H1 (cell line): ENCODE data around the gene BAZ2B. TPM values are rescaled to one million over a fixed set of nuclear protein-coding genes. Genes with fewer than 3 reads are reported as not detected.
A peak's percentile ranks its signal among the peaks of the same experiment; 100 is the strongest.

Source experiments
- CTCF ChIA-PET: fragments of 300-600 bp; sonication (Branson Sonifier 250); formaldehyde crosslinking; loops from one replicate; lab custom pipeline; 2021; ENCODE audit not compliant: partially characterized antibody; lab: Charles Lee
- POLR2A ChIA-PET: fragments of 300-600 bp; sonication (Branson Sonifier 250); formaldehyde crosslinking; loops from one replicate; lab custom pipeline; 2021; ENCODE audit warnings: inconsistent platforms; ENCODE audit not compliant: partially characterized antibody; lab: Charles Lee
- DNase-seq, 2 experiments: peaks; one replicate each; pipeline versions ENCODE4 v3.0.0 to v3.0.0-alpha.2; 2010 to 2022; ENCODE audit warnings: low spot score in 2 of 2, low read depth in 1 of 2, mixed read lengths in 1 of 2
- FAIRE-seq: peaks from 2 replicates; lab custom pipeline; 2011; peaks lifted over from hg19 to GRCh38; lab: Jason Lieb, UNC
- H2AFZ ChIP-seq: 2 replicates; pipeline ENCODE4 v1.8.1; 2012; ENCODE audit warnings: low read length, inconsistent platforms
- H2AK5ac ChIP-seq: 2 replicates; pipeline ENCODE4 v1.6.1; 2013; ENCODE audit warnings: low read depth, low read length
- H2BK120ac ChIP-seq: replicated peaks from 2 replicates; pipeline ENCODE3; 2013; ENCODE audit warnings: low read depth, low read length, inconsistent platforms
- H2BK12ac ChIP-seq: 2 replicates; pipeline ENCODE4 v1.6.1; 2013; ENCODE audit warnings: low read depth, low read length
- H2BK15ac ChIP-seq: 2 replicates; pipeline ENCODE4 v1.6.1; 2013; ENCODE audit warnings: low read length
- H2BK20ac ChIP-seq: 2 replicates; pipeline ENCODE4 v1.6.1; 2013; ENCODE audit warnings: low read length
- H2BK5ac ChIP-seq: 2 replicates; pipeline ENCODE4 v1.6.1; 2013; ENCODE audit warnings: low read depth, low read length
- H3K14ac ChIP-seq: 2 replicates; pipeline ENCODE4 v1.6.1; 2013; ENCODE audit warnings: inconsistent platforms; ENCODE audit not compliant: insufficient read length
- H3K18ac ChIP-seq: 2 replicates; pipeline ENCODE4 v1.6.1; 2013; ENCODE audit warnings: low read length; ENCODE audit errors: extremely low read depth
- H3K23ac ChIP-seq: 2 replicates; pipeline ENCODE4 v1.6.1; 2013; ENCODE audit warnings: inconsistent platforms; ENCODE audit not compliant: insufficient read length
- H3K23me2 ChIP-seq: 2 replicates; pipeline ENCODE4 v1.6.1; 2013; ENCODE audit warnings: low read depth, low read length
- H3K27ac ChIP-seq: 2 replicates; pipeline ENCODE4 v1.6.1; 2011; ENCODE audit warnings: low read depth, low read length, inconsistent platforms
- H3K27me3 ChIP-seq, 4 experiments: replicated peaks in 1 of 4; 1 replicate in 1 of 4; 2 replicates in 3 of 4; pipeline versions ENCODE4 v1.6.1 to v1.8.1; 2011 to 2013; ENCODE audit warnings: low read length in 3 of 4, mild to moderate bottlenecking in 3 of 4, inconsistent platforms in 2 of 4, mixed read lengths in 2 of 4, moderate library complexity in 1 of 4; ENCODE audit not compliant: control insufficient read depth in 3 of 4, insufficient read depth in 3 of 4; ENCODE audit errors: extremely low read depth in 1 of 4
- H3K36me3 ChIP-seq, 4 experiments: 2 replicates each; pipeline versions ENCODE4 v1.6.1 to v1.8.1; 2011 to 2013; ENCODE audit warnings: mild to moderate bottlenecking in 4 of 4, low read length in 3 of 4, moderate library complexity in 2 of 4, control low read depth in 1 of 4, inconsistent platforms in 1 of 4; ENCODE audit not compliant: insufficient read depth in 4 of 4, control insufficient read depth in 2 of 4
- H3K4ac ChIP-seq: replicated peaks from 2 replicates; pipeline ENCODE3; 2013; ENCODE audit warnings: low read length, low read depth, mixed read lengths, inconsistent platforms; ENCODE audit not compliant: insufficient read length
- H3K4me1 ChIP-seq, 4 experiments: replicated peaks in 1 of 4; 1 replicate in 1 of 4; 2 replicates in 3 of 4; pipeline versions ENCODE4 v1.6.1 to v1.8.1; 2011 to 2013; ENCODE audit warnings: low read length in 3 of 4, inconsistent platforms in 2 of 4, mixed read lengths in 1 of 4; ENCODE audit not compliant: insufficient read depth in 4 of 4, control insufficient read depth in 3 of 4
- H3K4me2 ChIP-seq, 2 experiments: 2 replicates each; pipeline versions ENCODE4 v1.6.1 to v1.8.1; 2011 to 2013; ENCODE audit warnings: low read depth in 2 of 2, low read length in 2 of 2, control low read depth in 1 of 2, inconsistent platforms in 1 of 2, mild to moderate bottlenecking in 1 of 2; ENCODE audit not compliant: insufficient read depth in 1 of 2
- H3K4me3 ChIP-seq, 4 experiments: fragments of 200-600, 300-600 bp in 1 of 4; sonication (generic), shearing (Covaris generic), sonication (Bioruptor Twin) in 1 of 4; 2 replicates each; pipeline versions ENCODE4 v1.5.1 to v1.8.1; 2011 to 2016; ENCODE audit warnings: low read length in 4 of 4, low read depth in 3 of 4, control low read depth in 2 of 4, inconsistent platforms in 2 of 4, mild to moderate bottlenecking in 2 of 4, mixed read lengths in 1 of 4, moderate library complexity in 1 of 4; ENCODE audit not compliant: insufficient read depth in 2 of 4; ENCODE audit errors: extremely low read depth in 1 of 4
- H3K56ac ChIP-seq: replicated peaks from 2 replicates; pipeline ENCODE3; 2013; ENCODE audit warnings: low read depth, mild to moderate bottlenecking, mixed read lengths, low read length, inconsistent platforms; ENCODE audit not compliant: insufficient read length
- H3K79me1 ChIP-seq: 2 replicates; pipeline ENCODE4 v1.6.1; 2013; ENCODE audit warnings: low read depth, low read length, control low read depth
- H3K79me2 ChIP-seq, 2 experiments: 2 replicates each; pipeline versions ENCODE4 v1.6.1 to v1.8.1; 2012 to 2013; ENCODE audit warnings: low read length in 2 of 2, mild to moderate bottlenecking in 2 of 2, inconsistent platforms in 1 of 2; ENCODE audit not compliant: insufficient read depth in 2 of 2, control insufficient read depth in 1 of 2
- H3K9ac ChIP-seq, 4 experiments: replicated peaks in 1 of 4; 1 replicate in 1 of 4; 2 replicates in 3 of 4; pipeline versions ENCODE4 v1.6.1 to v1.8.1; 2011 to 2013; ENCODE audit warnings: low read depth in 3 of 4, low read length in 3 of 4, control low read depth in 2 of 4, mild to moderate bottlenecking in 2 of 4, moderate library complexity in 2 of 4, inconsistent platforms in 1 of 4; ENCODE audit errors: extremely low read depth in 1 of 4
- H3K9me3 ChIP-seq, 2 experiments: 2 replicates each; pipeline versions ENCODE4 v1.6.1 to v1.8.1; 2012 to 2013; ENCODE audit warnings: mild to moderate bottlenecking in 2 of 2, moderate library complexity in 2 of 2, control low read depth in 1 of 2, inconsistent platforms in 1 of 2, low read depth in 1 of 2, low read length in 1 of 2, mixed read lengths in 1 of 2; ENCODE audit not compliant: insufficient read depth in 2 of 2
- H4K20me1 ChIP-seq, 2 experiments: replicated peaks in 1 of 2; 2 replicates each; pipeline versions ENCODE3 to v1.8.1; 2011 to 2013; ENCODE audit warnings: inconsistent platforms in 2 of 2, low read length in 2 of 2, mild to moderate bottlenecking in 1 of 2; ENCODE audit not compliant: insufficient read depth in 2 of 2, control insufficient read depth in 1 of 2
- H4K5ac ChIP-seq: 2 replicates; pipeline ENCODE4 v1.6.1; 2013; ENCODE audit warnings: low read length, low read depth, mixed read lengths, inconsistent platforms; ENCODE audit not compliant: insufficient read length
- H4K8ac ChIP-seq: 2 replicates; pipeline ENCODE4 v1.8.0; 2013; ENCODE audit warnings: mild to moderate bottlenecking, moderate library complexity, low read length, inconsistent platforms; ENCODE audit not compliant: insufficient read depth; ENCODE audit errors: extremely low read depth
- H4K91ac ChIP-seq: replicated peaks from 2 replicates; pipeline ENCODE3; 2013; ENCODE audit warnings: low read length, mixed read lengths, inconsistent platforms; ENCODE audit not compliant: insufficient read length
- POLR2AphosphoS5 ChIP-seq: IDR thresholded peaks from 2 replicates; pipeline ENCODE4 v1.6.1; 2011; ENCODE audit warnings: low read depth, low read length
- TCF12 ChIP-seq: IDR thresholded peaks from 2 replicates; pipeline ENCODE4 v1.6.1; 2011; ENCODE audit warnings: low read depth, mild to moderate bottlenecking, low read length
- WGBS, 2 experiments: shearing (Covaris generic) in 1 of 2; methylation state at CpG; one replicate each; pipeline versions ENCODE4 v1.1.6 to v1.1.7; 2013 to 2015; ENCODE audit warnings: low lambda C conversion rate in 2 of 2, mixed read lengths in 2 of 2, inconsistent platforms in 1 of 2, low coverage in 1 of 2, missing lambda C conversion rate in 1 of 2; ENCODE audit not compliant: insufficient replicate concordance in 2 of 2, insufficient coverage in 1 of 2, insufficient read length in 1 of 2; ENCODE audit errors: extremely low coverage in 1 of 2, missing lambda C conversion rate in 1 of 2; 5-methylcytosine and 5-hydroxymethylcytosine counted together
- polyA plus RNA-seq, 7 experiments: library from polyadenylated mRNA; depleted of rRNA in 3 of 7; stranded (reverse) in 5 of 7; unstranded in 2 of 7; fragments of >200 nt in 5 of 7; fragments of 200-250 nt in 2 of 7; gene quantifications; 1 replicate in 5 of 7; 2 replicates in 1 of 7; 4 replicates in 1 of 7; pipeline versions ENCODE4 v1.2.1 to v1.2.3, GENCODE V29; 2011 to 2013; ENCODE audit warnings: missing spikeins in 2 of 7, mixed read lengths in 2 of 7
- total RNA-seq: library from RNA; stranded (reverse); fragmentation: NEBNext Ultra II Directional; extraction: Animal tissue kit (Norgen Biotek cat#: 25700); gene quantifications from 2 replicates; pipeline ENCODE4 v1.2.1, GENCODE V29; 2021

The BAZ2B gene
- total and polyA plus RNA-seq, 2 of the 8 experiments (the other 6 are each of a cell fraction or from before 2014, with no cell fraction given) = 15.2 to 46.3 TPM

- POLR2A ChIA-PET = interaction anchor here (1.1 to 2.2 kb wide), 3 partner anchors 10 to 104 kb away, joined by 3 to 11 read pairs (median 10); partner anchors contain the start of gene MARCHF7
- Histone ChIP-seq H3K27me3 (no peaks in the 10 kb centered on the region), H3K79me2 (peaks cover 8 to 100% of the 10 kb centered on the region in 2 experiments; a peak in 3 of 4 replicates)
These were observed 7.5 kb downstream of the BAZ2B start for GRCh38 chr2:159608723-159609308.

More at GRCh38 chr2:159608723-159609308, 7.5 kb downstream of the BAZ2B start:
- H3K56ac ChIP-seq = no peak overlapping the region
- H3K14ac ChIP-seq = no peak overlapping the region
- H2BK15ac ChIP-seq = no peak overlapping the region
- H3K4me2 ChIP-seq = no peak overlapping the region
- no peak overlapping the region for H3K9ac ChIP-seq
- H2AFZ ChIP-seq = no peak overlapping the region
- WGBS, 2 experiments = 78% methylated on average over 1 of the region's 1 CpG; no CpG with 5 or more reads in 1 of the 2 experiments
- DNase-seq (no peak), FAIRE-seq (no peak)
- H3K36me3 ChIP-seq = no peaks in the 10 kb centered on the region
- no peak overlapping the region for H4K91ac ChIP-seq
- H3K27ac ChIP-seq = no peak overlapping the region
- H2AK5ac ChIP-seq = no peak overlapping the region
- no peak overlapping the region for H2BK12ac ChIP-seq
- H3K4me3 ChIP-seq = no peak overlapping the region
- CTCF ChIA-PET = interaction anchor here (0.9 to 1.6 kb wide), 3 partner anchors 9 to 102 kb away, joined by 3 to 4 read pairs (median 4); no protein-coding TSS in a partner anchor
- no peak overlapping the region for H2BK5ac ChIP-seq
- H2BK20ac ChIP-seq = no peak overlapping the region
- peaks cover 2% of the 10 kb centered on the region; the same call in 1 of the 2 replicates for H3K79me1 ChIP-seq
- H3K23ac ChIP-seq = no peak overlapping the region
- peaks cover 0 to 22% (median 7%) of the 10 kb centered on the region in 4 experiments; a peak in 4 of 7 replicates for H3K4me1 ChIP-seq
- H3K18ac ChIP-seq = no peak overlapping the region
- H2BK120ac ChIP-seq = no peak overlapping the region
- H3K9me3 ChIP-seq = no peaks in the 10 kb centered on the region
- no peak overlapping the region for H4K5ac ChIP-seq
- no peaks in the 10 kb centered on the region for H4K20me1 ChIP-seq
- H4K8ac ChIP-seq = no peak overlapping the region
- TF ChIP-seq TCF12 = no peak
- 0 out of 2 replicates have a peak, but pooled peaks have one; percentile 40 for TF ChIP-seq POLR2AphosphoS5
- H3K23me2 ChIP-seq = no peaks in the 10 kb centered on the region
- no peak overlapping the region for H3K4ac ChIP-seq
